ENCODE data around the gene DPF3. TPM values are rescaled to one million over a fixed set of nuclear protein-coding genes. Genes with fewer than 3 reads are reported as not detected.

DPF3 gene
- polyA plus RNA-seq, 2 of the 4 experiments (the other 2 are of a cell fraction) = 0.05 to 0.09 TPM

- H3K27ac ChIP-seq = no peak overlapping the region
- WGBS (ENCODE audit: missing lambda C conversion rate) = 50% methylated on average over 14 of the region's 14 CpGs
- TF ChIP-seq HEYL (CRISPR knock-in tag; IDR thresholded peaks at IDR 0.05) (no peak), HOXB13 (CRISPR knock-in tag; IDR thresholded peaks at IDR 0.05; ENCODE audit: low read depth) (no peak), CBX2 (IDR thresholded peaks at IDR 0.05; ENCODE audit: borderline replicate concordance, low read depth) (no peak), HES2 (IDR thresholded peaks at IDR 0.05) (no peak), ZC3H11A (IDR thresholded peaks at IDR 0.05) (no peak), RARB (CRISPR knock-in tag; IDR thresholded peaks at IDR 0.05) (no peak), JUN (IDR thresholded peaks at IDR 0.05) (no peak), HMGXB4 (CRISPR knock-in tag; IDR thresholded peaks at IDR 0.05; ENCODE audit: borderline replicate concordance) (no peak), CHD2 (IDR thresholded peaks at IDR 0.05; ENCODE audit: low read length, partially characterized antibody) (no peak), MAZ (IDR thresholded peaks at IDR 0.05; ENCODE audit: borderline replicate concordance, low read depth, low read length) (no peak), KDM5A (IDR thresholded peaks at IDR 0.05) (no peak), KDM1A (IDR thresholded peaks at IDR 0.05; ENCODE audit: low read depth) (no peak), NR3C1 (IDR thresholded peaks at IDR 0.05) (no peak), HDAC2 (IDR thresholded peaks at IDR 0.05) (no peak), RCOR1 (IDR thresholded peaks at IDR 0.05; ENCODE audit: low read depth, low read length) (no peak), HOXA7 (CRISPR knock-in tag; IDR thresholded peaks at IDR 0.05) (no peak), REST (IDR thresholded peaks at IDR 0.05) (no peak), ELK1 (IDR thresholded peaks at IDR 0.05; ENCODE audit: low read depth, low read length) (no peak)
- ATAC-seq = no peak
- ChIA-PET POLR2A (no interaction called here), CTCF (no interaction called here)
- H3K4me2 ChIP-seq = no peak overlapping the region
- H3K4me1 ChIP-seq = no peaks in the 10 kb centered on the region
- H3K4me3 ChIP-seq = no peak overlapping the region
- no peak for FAIRE-seq
- H3K9me3 ChIP-seq = 0 out of 3 replicates have a peak, but pooled peaks cover 4% of the 10 kb centered on the region
- DNase-seq (ENCODE audit: low read depth in 1 of 2, low spot score in 1 of 2) = no peak
Measured at GRCh38 chr14:72851635-72852034, 42.3 kb downstream of the DPF3 start.

- 0 out of 3 replicates have a peak, but pooled peaks cover 2% of the 10 kb centered on the region for H3K9me3 ChIP-seq
- no peak overlapping the region for H3K4me3 ChIP-seq
- FAIRE-seq (no peak), DNase-seq (ENCODE audit: low read depth in 1 of 2, low spot score in 1 of 2) (no peak), ATAC-seq (no peak)
- H3K27ac ChIP-seq = no peak overlapping the region
- no peak overlapping the region for H3K4me2 ChIP-seq
- WGBS (ENCODE audit: missing lambda C conversion rate) = 43% methylated on average over 4 of the region's 4 CpGs
- H3K4me1 ChIP-seq = no peaks in the 10 kb centered on the region
- ChIA-PET CTCF (interaction anchor here (3.2 kb wide), 1 partner anchor 10 kb away, joined by 10 read pairs; no protein-coding TSS in a partner anchor), POLR2A (no interaction called here)
- TF ChIP-seq USF2 (IDR thresholded peaks at IDR 0.05) = no peak
- no peak for TF ChIP-seq EHMT2 (IDR thresholded peaks at IDR 0.05; ENCODE audit: low read depth)
- TF ChIP-seq PBX3 (IDR thresholded peaks at IDR 0.05) = no peak
- no peak for TF ChIP-seq HES2 (IDR thresholded peaks at IDR 0.05)
- no peak for TF ChIP-seq ZC3H11A (IDR thresholded peaks at IDR 0.05)
- TF ChIP-seq MYC (IDR thresholded peaks at IDR 0.05; ENCODE audit: borderline replicate concordance, low read length) = no peak
- TF ChIP-seq CEBPB (IDR thresholded peaks at IDR 0.05) = no peak
- no peak for TF ChIP-seq SREBF2 (IDR thresholded peaks at IDR 0.05)
- TF ChIP-seq JUN (IDR thresholded peaks at IDR 0.05) = no peak
- no peak for TF ChIP-seq BHLHE40 (IDR thresholded peaks at IDR 0.05; ENCODE audit: low read depth, low read length)
- TF ChIP-seq E2F6 (IDR thresholded peaks at IDR 0.05; ENCODE audit: borderline replicate concordance, low read depth) = no peak
- TF ChIP-seq PHF8 (IDR thresholded peaks at IDR 0.05; ENCODE audit: borderline replicate concordance, low read depth) = no peak
- TF ChIP-seq EP300 (IDR thresholded peaks at IDR 0.05) = no peak
- TF ChIP-seq SMC3 (IDR thresholded peaks at IDR 0.05) = no peak
Measured at GRCh38 chr14:72850360-72850759, 43.5 kb downstream of the DPF3 start.

Data from A549 (cell line).